Uterus (tissue), 4 donors: ENCODE data around the gene PAX6. TPM values are rescaled to one million over a fixed set of nuclear protein-coding genes. Genes with fewer than 3 reads are reported as not detected.

Experiments
- DNase-seq, 2 donors: peaks; one replicate each; pipeline ENCODE4 v3.0.0-alpha.2; 2019 to 2020
- H3K27ac ChIP-seq, 2 donors: fragments of 200-600 bp; sonication (generic); 1 replicate in 1 of 2; 2 replicates in 1 of 2; pipeline ENCODE4 v1.5.1; 2016 to 2018
- H3K27me3 ChIP-seq, 2 donors: fragments of 200-600 bp; sonication (generic); one replicate each; pipeline ENCODE4 v1.5.1; 2018 to 2019; ENCODE audit warnings: control low read depth in 1 of 2
- H3K36me3 ChIP-seq, 2 donors: fragments of 200-600 bp; sonication (generic); one replicate each; pipeline ENCODE4 v1.5.1; 2019; ENCODE audit warnings: control low read depth in 1 of 2
- H3K4me1 ChIP-seq, 2 donors: fragments of 200-600 bp; sonication (generic); one replicate each; pipeline ENCODE4 v1.5.1; 2018 to 2019; ENCODE audit warnings: control low read depth in 1 of 2
- H3K4me3 ChIP-seq, 2 donors: fragments of 200-600 bp; sonication (generic); 1 replicate in 1 of 2; 2 replicates in 1 of 2; pipeline ENCODE4 v1.5.1; 2018 to 2019; ENCODE audit warnings: mild to moderate bottlenecking in 1 of 2
- H3K9me3 ChIP-seq, 2 donors: fragments of 200-600 bp; sonication (generic); one replicate each; pipeline ENCODE4 v1.5.1; 2019; ENCODE audit warnings: control low read depth in 1 of 2
- POLR2A ChIP-seq, 2 donors: fragments of 450-650 bp; IDR thresholded peaks; one replicate each; pipeline ENCODE4 v1.6.1; 2016; ENCODE audit warnings: antibody characterized with exemption in 2 of 2, mild to moderate bottlenecking in 1 of 2, moderate library complexity in 1 of 2
- intact Hi-C: fragments of 100-400 bp; cut with DNase I; formaldehyde crosslinking; loops from one replicate; pipeline ENCODE4 v1.15.1; 2023; ENCODE audit warnings: low total_unique reads
- total RNA-seq, 4 donors: library from RNA; depleted of rRNA in 3 of 4; stranded (reverse); fragments of >200 nt in 3 of 4; gene quantifications; one replicate each; pipeline versions ENCODE4 v1.1.0 to v1.2.4, GENCODE V29; 2014 to 2023
- TF ChIP-seq, protein P1 (sequence below), 4 experiments: fragments of 200-600 bp in 2 of 4; fragments of 450-650 bp in 2 of 4; sonication (generic) in 2 of 4; IDR thresholded peaks; one replicate each; pipeline ENCODE4 v1.5.1; 2016 to 2019; ENCODE audit warnings: antibody characterized with exemption in 4 of 4, mild to moderate bottlenecking in 2 of 4, moderate library complexity in 1 of 4
- donor health status: DM: yes; HTN: yes; CAD: no.

The PAX6 gene
- total RNA-seq, 4 donors from 2014 or later = 0.62 TPM; not detected in 3

DNA sequence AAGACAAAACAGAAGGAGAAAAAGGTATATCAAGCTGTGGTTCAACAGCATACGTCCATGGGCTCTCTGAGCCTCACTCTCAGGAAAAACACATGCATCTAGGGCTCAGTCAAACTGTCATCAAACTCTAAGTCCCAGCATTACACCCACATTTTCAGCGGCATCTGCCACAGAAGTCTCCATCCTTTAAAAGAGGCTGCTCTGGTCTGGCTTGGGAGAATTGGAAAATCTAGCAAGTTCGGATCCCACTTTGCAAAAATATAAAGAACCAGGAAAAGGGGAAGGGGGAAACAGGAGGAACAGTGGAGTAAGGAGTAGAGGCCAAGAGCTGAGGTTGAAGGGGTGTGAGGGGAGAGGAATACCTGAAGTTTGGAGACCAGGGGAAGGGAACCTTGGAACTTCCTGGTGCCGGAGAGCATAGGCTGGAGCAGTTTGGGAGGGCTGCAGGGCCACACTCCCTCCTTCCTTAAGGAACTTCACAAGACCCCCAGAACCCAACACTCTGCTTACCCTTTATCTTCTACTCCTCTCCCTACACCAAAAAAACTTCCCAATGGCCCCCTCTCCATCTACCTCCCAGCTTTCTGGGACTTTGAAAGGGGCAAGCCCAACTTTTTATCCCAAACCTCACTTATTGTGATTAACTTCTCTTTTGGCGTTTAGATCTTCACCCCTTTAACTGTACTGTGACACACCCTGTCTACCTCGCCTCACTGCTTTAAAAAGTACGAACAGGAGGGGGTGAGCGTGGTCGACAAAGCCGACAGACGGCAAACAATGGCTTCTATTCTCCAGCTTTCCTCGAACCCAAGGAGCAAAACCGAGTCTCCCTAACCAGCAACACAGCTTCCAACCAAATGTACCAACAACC lies 4.0 kb downstream of the PAX6 start:
- H3K9me3 ChIP-seq = no peaks in the 10 kb centered on the region
- H3K27me3 ChIP-seq = peaks cover 34 to 95% of the 10 kb centered on the region in 2 donors
- H3K4me3 ChIP-seq = no peak overlapping the region
- H3K4me1 ChIP-seq = peaks cover 0 to 29% of the 10 kb centered on the region in 2 donors
- DNase-seq = no peak
- no peak for TF ChIP-seq POLR2A (IDR thresholded peaks at IDR 0.05)
- H3K36me3 ChIP-seq = no peaks in the 10 kb centered on the region
- intact Hi-C loops = no loop called here
- H3K27ac ChIP-seq = no peak overlapping the region

DNA sequence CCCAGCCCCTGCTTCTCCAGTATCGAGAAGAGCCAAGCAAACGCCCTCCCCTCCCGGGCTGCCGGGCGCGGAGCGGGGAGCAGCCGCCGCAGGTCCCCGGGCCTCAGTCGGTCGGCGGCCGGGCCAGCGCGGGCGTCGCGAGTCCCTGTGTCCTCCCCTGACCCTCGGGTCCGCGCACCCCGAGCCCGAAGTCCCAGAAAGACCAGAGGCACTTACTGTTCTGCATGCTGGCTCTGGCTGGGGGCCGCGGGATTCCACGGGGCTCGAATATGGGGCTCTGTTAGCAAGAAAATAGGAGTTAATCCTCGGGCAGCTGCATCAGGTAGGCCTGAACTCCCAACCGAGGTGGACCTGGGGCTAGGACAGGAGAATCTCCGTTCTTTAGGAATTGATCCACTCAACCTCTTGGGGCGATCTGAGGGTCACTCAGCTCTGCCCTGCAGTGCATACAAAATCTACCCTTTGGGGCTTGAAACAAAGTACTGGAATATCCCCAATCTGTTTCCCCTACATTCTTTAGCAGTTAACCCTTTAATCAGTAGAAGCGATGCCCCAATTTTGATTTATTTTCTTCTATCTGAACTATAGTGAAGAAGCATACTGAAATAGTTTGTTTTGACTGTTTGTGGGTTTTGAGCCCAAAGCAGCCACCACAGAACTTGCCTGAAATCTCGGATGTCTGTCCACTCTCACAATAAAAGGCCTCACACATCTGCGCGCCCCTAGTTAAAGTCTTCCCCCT lies 4.8 kb downstream of the PAX6 start:
- no peaks in the 10 kb centered on the region for H3K36me3 ChIP-seq
- peaks cover 31 to 96% of the 10 kb centered on the region in 2 donors for H3K27me3 ChIP-seq
- peaks cover 0 to 25% of the 10 kb centered on the region in 2 donors for H3K4me1 ChIP-seq
- intact Hi-C loops = no loop called here
- no peak overlapping the region for H3K27ac ChIP-seq
- H3K9me3 ChIP-seq = no peaks in the 10 kb centered on the region
- DNase-seq = no peak
- no peak for TF ChIP-seq POLR2A (IDR thresholded peaks at IDR 0.05)
- TF ChIP-seq, protein P1, sequence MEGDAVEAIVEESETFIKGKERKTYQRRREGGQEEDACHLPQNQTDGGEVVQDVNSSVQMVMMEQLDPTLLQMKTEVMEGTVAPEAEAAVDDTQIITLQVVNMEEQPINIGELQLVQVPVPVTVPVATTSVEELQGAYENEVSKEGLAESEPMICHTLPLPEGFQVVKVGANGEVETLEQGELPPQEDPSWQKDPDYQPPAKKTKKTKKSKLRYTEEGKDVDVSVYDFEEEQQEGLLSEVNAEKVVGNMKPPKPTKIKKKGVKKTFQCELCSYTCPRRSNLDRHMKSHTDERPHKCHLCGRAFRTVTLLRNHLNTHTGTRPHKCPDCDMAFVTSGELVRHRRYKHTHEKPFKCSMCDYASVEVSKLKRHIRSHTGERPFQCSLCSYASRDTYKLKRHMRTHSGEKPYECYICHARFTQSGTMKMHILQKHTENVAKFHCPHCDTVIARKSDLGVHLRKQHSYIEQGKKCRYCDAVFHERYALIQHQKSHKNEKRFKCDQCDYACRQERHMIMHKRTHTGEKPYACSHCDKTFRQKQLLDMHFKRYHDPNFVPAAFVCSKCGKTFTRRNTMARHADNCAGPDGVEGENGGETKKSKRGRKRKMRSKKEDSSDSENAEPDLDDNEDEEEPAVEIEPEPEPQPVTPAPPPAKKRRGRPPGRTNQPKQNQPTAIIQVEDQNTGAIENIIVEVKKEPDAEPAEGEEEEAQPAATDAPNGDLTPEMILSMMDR (IDR thresholded peaks at IDR 0.05) = no peak
- no peak overlapping the region for H3K4me3 ChIP-seq

DNA sequence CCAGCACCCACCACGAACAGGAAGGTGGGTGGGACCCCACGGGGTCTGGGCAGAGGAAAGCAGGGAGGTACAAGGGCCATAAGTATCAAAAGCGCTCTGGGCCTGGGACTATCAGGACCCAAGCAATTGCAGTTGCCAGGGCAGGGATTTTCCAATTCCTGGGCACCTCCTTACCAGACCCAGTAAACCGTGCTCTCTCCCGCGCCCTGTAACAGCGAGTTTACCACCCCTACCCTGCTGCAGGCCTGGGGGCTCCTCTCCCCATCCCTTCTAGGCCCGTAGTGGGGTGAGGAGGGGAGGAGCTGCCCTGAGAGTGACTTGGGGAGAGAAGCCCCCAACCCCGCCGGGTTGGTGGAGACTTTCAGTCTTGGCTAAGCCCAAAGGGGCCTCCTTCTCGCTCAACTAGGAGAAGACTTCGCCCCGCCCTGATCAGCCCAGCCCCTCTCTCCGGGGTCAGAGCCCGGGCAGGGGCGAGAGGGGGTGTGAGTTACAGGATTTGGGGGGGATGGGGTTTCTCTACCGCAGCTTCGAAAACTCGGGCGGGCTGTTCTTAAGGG lies 5.4 kb downstream of the PAX6 start:
- Histone ChIP-seq H3K4me1 (peaks cover 0 to 18% of the 10 kb centered on the region in 2 donors), H3K27ac (no peak overlapping the region), H3K36me3 (no peaks in the 10 kb centered on the region), H3K9me3 (no peaks in the 10 kb centered on the region), H3K27me3 (peaks cover 27 to 96% of the 10 kb centered on the region in 2 donors), H3K4me3 (no peak overlapping the region)
- intact Hi-C loops = no loop called here
- DNase-seq = no peak
- TF ChIP-seq POLR2A (IDR thresholded peaks at IDR 0.05) = no peak
- TF ChIP-seq, protein P1 (IDR thresholded peaks at IDR 0.05) = no peak

DNA sequence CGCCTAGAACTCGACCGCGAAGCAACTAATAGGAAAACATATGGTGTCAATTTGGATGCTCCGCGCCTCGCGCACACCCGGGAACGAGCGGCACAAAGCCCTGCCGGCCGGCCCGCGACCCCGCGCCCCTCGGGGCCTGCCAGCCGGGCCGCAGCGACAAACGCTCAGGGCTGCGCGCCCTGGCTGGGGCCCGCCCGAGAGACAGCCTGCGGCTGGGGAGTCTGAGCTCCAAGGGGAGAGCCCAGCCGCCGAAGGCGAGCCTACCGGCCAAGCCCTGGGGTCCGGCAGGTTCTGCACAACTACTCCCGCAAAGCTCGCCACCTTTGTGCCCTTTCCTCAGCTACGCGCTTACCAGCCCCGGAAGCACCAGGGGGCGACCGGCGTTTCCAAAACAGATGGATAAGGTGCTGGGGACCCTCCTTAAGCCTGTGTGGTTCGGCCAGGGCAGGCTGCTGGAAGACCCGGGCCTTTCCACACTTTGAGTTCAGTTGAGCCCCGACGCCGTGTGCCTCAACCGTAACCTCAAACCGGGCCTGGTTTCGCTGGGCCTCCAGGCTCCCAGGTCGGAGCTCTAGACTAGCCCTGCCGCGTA lies 6.0 kb downstream of the PAX6 start:
- H3K36me3 ChIP-seq = no peaks in the 10 kb centered on the region
- no peak overlapping the region for H3K27ac ChIP-seq
- peaks cover 0 to 14% of the 10 kb centered on the region in 2 donors for H3K4me1 ChIP-seq
- no peak for DNase-seq
- intact Hi-C loops = no loop called here
- no peaks in the 10 kb centered on the region for H3K9me3 ChIP-seq
- H3K4me3 ChIP-seq = no peak overlapping the region
- peaks cover 27 to 99% of the 10 kb centered on the region in 2 donors for H3K27me3 ChIP-seq
- TF ChIP-seq, protein P1 (IDR thresholded peaks at IDR 0.05) = no peak
- TF ChIP-seq POLR2A (IDR thresholded peaks at IDR 0.05) = no peak

DNA sequence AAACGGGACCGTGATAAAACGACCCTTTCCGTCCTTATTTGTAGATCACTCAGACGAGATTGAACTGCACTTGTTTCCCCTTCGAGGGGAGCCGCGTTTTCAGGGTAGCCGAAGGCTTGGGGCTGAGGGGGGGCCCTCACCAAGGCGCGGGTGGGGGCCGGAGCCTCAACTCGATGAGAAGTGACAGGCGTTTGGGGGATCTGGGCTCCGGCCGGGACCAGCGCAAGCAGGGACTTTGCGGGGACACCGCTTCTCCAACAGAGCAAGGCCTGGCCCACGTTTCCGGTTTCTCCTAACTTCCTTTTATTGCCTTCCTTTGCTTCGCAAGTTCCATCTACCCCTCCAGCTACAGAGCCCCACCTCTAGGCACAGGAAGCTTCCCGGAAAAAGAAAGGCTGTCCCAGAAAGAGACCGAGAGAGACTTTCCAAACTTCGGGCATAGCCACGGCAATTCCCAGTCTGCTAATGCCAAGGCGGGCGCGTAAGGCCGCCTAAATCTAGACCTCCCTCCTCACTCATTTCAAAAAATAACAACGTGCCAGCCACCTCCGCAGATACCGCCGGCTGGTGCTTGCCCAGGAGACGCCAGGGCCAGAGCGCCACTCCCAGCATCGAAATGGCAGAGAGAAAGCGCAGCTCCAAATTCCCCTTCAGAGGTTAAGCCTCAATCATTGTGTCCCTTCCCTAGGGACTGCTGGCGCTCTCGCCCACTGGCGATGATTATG lies 6.6 kb downstream of the PAX6 start:
- no peak for DNase-seq
- H3K4me3 ChIP-seq = no peak overlapping the region
- no peaks in the 10 kb centered on the region for H3K36me3 ChIP-seq
- H3K27ac ChIP-seq = no peak overlapping the region
- H3K4me1 ChIP-seq = peaks cover 0 to 10% of the 10 kb centered on the region in 2 donors
- TF ChIP-seq POLR2A (IDR thresholded peaks at IDR 0.05) = no peak
- TF ChIP-seq, protein P1 (IDR thresholded peaks at IDR 0.05) = no peak
- H3K9me3 ChIP-seq = no peaks in the 10 kb centered on the region
- intact Hi-C loops = no loop called here
- H3K27me3 ChIP-seq = peaks cover 22 to 100% of the 10 kb centered on the region in 2 donors
